ENCODE data around the gene RAB3C.
"Not testable (repeated sequence)": the region's sequence is repeated elsewhere in the genome, so short reads cannot be mapped to it uniquely, and the experiment has no call there.

RAB3C gene

GRCh38 chr5:58602889-58603288 is 20.0 kb downstream of the RAB3C start:
- H3K4me3 ChIP-seq (ENCODE audit: low read depth, low read length), result not testable (repeated sequence)

GRCh38 chr5:58606064-58606463 is 23.2 kb downstream of the RAB3C start:
- H3K4me3 ChIP-seq (ENCODE audit: low read depth, low read length), result no peak overlapping the region

DNA sequence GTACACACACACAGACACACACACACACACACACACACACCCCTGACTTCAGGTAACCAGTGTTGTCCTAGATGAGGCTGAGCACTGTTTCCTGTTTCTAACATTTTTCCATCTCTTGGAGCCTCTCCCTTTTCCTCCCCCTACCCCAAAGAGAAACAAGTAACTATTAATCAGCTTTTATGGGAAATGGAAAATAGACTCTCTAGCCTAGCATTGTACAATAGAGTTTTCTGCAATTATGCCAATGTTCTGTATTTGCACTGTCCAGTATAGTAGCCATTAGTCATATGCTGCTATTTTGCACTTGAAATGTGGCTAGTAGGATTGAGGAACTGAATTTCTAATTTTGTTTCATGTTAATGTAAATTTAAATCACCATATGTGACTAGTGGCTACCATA is 33.1 kb downstream of the RAB3C start:
- no peak overlapping the region for H3K4me3 ChIP-seq (ENCODE audit: low read depth, low read length)

- H3K4me3 ChIP-seq (ENCODE audit: low read depth, low read length), result no peak overlapping the region
Measured at GRCh38 chr5:58617241-58617640, 34.4 kb downstream of the RAB3C start.

DNA sequence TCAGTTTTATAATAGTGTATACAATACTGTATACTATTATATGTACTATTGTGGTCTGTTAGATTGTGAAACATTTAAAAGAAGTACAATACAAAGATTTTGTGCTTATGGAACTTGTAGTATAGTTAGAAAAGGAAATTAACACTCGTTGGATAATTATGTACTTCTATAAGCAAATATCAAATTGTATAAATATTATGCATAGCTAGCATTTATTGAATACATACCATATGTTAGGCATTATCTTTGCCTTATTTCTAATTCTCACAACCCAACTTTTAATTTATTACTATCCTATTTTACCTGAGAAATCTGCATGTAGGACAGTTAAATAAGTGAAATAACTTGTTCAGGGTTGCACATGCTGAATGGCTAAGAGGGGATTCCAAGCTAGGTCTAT is 37.5 kb downstream of the RAB3C start:
- no peak overlapping the region for H3K4me3 ChIP-seq (ENCODE audit: low read depth, low read length)

DNA sequence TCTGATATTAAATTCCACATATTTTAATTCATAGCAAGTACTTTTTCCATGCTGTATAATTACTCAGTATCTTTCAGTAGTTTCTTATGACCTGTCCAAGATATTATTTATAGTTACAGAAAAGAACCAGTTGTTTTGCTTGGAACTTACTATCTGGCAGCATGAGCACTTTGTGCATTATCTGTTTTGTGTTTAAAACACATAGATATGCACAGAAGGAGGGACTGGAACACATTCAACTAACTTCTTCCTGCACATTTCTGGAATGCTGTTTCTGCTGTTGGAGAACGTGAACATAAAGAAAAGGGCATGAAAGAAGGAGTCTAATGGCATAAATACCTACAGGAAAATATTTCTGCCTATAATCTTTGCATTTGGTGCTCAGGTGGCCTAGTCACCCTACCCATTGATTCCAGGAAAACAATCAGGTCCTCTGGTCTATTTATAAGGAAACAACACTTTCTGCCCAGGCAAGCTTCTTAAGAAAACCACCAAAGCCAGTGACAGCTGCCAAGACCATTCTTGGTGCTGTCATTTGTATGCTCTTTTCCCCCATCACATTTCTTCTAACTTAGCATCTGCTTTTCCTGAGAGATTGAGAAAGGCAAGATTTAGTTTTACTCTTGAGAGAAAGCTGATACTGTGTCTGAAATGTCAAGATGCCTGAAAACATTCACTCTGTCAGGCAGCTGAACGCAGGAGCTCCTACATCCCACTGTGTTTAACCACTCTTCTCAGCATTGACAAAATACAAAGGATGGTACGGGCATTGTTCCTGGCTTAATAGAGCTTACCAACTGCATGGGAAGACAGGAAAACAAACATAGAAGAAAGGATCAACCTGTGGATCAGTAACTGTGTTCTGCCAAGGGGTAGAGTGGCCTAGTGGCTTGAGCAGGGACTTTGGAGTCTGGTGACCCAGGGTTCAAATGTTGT is 40.3 kb downstream of the RAB3C start:
- H3K4me3 ChIP-seq (ENCODE audit: low read depth, low read length), result no peak overlapping the region

- no peak overlapping the region for H3K4me3 ChIP-seq (ENCODE audit: low read depth, low read length)
Measured at GRCh38 chr5:58628626-58629025, 45.8 kb downstream of the RAB3C start.

DNA sequence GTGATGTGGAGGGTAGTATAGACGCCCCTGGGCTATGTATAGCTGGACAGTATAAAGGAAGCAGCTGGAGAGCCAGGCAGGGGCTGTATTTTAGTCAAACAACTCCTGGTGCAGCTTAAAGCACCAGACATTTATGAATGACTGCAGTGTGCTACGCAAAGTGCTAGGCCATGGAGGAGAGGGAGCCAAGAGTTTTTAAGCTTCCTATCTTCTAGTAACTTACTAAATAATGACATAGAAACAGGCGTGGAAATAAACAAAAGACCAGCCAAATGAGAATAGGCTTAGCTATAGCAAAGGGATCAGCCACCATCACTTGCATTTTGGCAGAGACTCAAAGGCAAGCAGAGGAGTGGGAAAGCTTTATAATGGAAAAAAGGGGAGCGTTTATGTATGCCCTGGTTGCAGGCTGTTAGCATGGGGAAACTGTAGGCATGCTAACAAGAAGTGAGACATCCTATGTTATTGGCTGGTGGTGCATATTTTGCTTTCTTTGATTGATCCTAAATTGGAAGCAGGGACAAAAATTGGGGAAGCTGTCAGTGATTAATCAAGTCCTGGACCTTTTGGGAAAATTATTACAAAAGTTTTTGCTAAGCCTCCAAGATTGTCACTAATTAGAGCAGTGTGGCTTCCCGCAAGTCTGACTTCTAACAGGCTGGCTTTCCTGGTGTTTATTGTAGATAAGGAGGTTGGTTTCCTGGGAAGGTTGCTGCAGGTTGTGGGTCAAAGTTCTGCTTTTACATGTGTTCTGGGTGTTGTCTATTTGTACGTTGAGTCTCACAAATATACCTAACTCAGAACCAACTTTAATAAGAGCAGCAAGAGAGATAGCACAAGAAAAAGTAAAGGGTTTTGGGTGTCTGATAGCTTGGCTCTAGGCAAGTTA is 46.6 kb downstream of the RAB3C start:
- no peak overlapping the region for H3K4me3 ChIP-seq (ENCODE audit: low read depth, low read length)

DNA sequence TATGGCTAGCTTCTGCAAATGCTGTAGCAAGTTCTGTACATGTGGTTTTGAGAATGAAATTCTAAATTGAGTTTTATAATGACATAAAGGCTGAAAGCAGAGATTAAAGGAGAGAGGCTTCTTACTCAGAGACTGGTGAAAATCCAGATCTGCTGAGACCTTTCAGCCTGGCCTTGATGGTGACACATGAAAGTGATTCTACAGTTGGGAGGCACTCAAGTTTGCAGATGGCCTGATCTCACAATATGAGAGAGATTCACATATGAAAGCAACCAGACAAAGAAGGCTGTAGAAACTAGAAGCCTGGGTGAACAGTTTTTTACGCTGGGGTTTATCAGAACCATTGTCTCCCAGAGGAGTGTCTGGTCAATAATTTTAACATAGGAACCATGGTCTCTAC is 49.0 kb downstream of the RAB3C start:
- no peak overlapping the region for H3K4me3 ChIP-seq (ENCODE audit: low read depth, low read length)

- no peak overlapping the region for H3K4me3 ChIP-seq (ENCODE audit: low read depth, low read length)
Measured at GRCh38 chr5:58635416-58635815, 52.5 kb downstream of the RAB3C start.

- H3K4me3 ChIP-seq (ENCODE audit: low read depth, low read length), result no peak overlapping the region
Measured at GRCh38 chr5:58640011-58640410, 57.1 kb downstream of the RAB3C start.

GRCh38 chr5:58641533-58641932 is 58.7 kb downstream of the RAB3C start:
- no peak overlapping the region for H3K4me3 ChIP-seq (ENCODE audit: low read depth, low read length)

DNA sequence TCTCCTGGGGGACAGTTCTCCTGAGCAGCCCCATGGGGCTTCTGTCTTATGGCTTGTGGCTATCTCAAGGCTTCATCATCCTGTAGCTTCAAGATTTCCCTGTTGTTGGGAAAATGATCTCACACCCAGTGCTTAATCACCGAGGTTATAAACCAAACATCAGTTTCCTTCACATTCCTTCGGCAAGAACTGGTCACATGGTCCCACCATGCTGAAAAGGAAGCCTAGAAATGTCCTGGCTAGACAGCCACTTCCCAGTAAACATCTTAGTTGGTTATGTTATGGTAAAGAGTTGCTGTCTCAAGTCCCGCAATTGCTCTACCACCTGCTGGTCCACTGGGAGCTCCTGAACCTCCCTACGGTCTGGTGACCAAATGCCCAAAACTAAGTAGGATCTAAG is 66.0 kb downstream of the RAB3C start:
- no peak overlapping the region for H3K4me3 ChIP-seq (ENCODE audit: low read depth, low read length)

- H3K4me3 ChIP-seq (ENCODE audit: low read depth, low read length), result no peak overlapping the region
Measured at GRCh38 chr5:58649716-58650115, 66.8 kb downstream of the RAB3C start.

DNA sequence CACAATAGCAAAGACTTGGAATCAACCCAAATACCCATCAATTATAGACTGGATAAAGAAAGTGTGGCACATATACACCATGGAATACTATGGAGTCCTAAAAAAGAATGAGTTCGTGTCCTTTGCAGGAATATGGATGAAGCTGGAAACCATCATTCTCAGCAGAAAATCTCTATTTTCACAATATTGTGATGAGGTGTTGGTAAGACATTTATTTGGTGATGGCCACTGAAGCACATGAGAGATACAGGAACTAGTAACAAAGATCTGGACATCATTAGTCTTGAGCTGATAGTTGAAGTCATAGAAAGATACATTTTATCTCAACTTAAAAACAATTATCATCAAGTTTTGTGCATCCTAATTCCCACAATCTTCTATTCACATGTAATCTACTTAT is 70.6 kb downstream of the RAB3C start:
- no peak overlapping the region for H3K4me3 ChIP-seq (ENCODE audit: low read depth, low read length)

- H3K4me3 ChIP-seq (ENCODE audit: low read depth, low read length), result no peak overlapping the region
Measured at GRCh38 chr5:58666141-58666540, 83.3 kb downstream of the RAB3C start.

- no peak overlapping the region for H3K4me3 ChIP-seq (ENCODE audit: low read depth, low read length)
Measured at GRCh38 chr5:58666598-58667581, 84.0 kb downstream of the RAB3C start.

- no peak overlapping the region for H3K4me3 ChIP-seq (ENCODE audit: low read depth, low read length)
Measured at GRCh38 chr5:58670582-58670981, 87.7 kb downstream of the RAB3C start.

DNA sequence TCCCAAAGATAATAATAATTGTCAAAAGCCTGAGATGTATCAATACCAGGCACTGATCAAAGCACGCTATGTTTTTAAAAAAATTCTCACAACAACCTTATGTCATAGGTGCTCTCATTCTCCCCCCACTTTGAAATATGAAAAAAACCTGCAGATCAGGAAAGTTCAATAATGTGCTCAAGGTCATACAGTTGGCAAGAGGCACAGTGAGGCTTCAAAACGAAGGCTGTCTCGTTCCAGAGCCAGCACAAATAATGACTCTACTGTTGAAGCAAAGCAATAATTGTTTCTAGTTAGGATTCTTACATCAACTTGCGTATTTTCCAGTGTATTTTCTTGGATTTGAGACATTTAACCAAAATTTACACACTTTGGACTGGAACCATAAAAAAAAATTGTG is 88.3 kb downstream of the RAB3C start:
- H3K4me3 ChIP-seq (ENCODE audit: low read depth, low read length), result no peak overlapping the region

GRCh38 chr5:58672521-58672920 is 89.6 kb downstream of the RAB3C start:
- no peak overlapping the region for H3K4me3 ChIP-seq (ENCODE audit: low read depth, low read length)

DNA sequence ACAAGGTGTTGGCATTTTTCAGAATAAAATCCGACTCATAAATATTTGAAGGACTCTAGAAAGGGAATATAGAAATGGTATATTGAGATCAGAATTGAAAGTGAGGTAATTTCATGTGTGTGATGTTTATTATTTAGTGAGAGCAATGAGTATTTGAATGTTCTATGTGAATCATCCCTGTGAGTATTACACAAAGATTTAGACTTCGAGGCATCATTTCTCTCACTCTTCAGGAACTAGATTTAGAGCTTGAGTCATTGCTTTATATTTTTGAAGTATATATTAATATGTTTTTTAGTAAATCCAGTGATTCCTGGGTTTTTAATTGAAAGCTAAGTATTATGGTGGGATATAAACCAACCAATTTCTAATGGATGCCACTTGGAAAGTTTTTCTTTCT is 91.2 kb downstream of the RAB3C start:
- no peak overlapping the region for H3K4me3 ChIP-seq (ENCODE audit: low read depth, low read length)

Measured in iPS-11a (cell line).